ENCODE data around the gene STK11.

The STK11 gene

DNA sequence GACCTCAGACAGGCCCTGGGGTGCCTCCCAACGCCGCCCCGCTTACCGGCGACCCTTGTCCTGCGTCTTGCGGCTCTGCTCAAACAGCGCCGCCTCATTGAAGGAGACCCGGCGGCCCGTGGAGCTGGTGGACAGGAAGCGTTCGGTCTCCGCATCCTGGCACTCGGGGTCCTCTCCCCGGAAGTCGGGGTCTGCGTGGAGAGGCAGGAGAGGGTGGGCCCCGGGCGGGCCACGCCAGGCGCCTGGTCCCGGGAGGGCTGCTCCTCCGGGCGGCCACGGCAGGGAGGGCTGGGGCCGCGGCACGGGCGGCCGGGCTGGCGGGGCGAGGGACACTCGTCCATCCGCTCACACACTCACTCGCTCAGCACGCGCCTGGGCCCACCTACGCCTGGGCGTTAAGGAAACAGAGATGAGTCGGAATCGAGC, 29.4 kb downstream of the STK11 start:
- no peak for TF ChIP-seq ZFX (IDR thresholded peaks at IDR 0.05; ENCODE audit: borderline replicate concordance)
- TF ChIP-seq, protein P1, sequence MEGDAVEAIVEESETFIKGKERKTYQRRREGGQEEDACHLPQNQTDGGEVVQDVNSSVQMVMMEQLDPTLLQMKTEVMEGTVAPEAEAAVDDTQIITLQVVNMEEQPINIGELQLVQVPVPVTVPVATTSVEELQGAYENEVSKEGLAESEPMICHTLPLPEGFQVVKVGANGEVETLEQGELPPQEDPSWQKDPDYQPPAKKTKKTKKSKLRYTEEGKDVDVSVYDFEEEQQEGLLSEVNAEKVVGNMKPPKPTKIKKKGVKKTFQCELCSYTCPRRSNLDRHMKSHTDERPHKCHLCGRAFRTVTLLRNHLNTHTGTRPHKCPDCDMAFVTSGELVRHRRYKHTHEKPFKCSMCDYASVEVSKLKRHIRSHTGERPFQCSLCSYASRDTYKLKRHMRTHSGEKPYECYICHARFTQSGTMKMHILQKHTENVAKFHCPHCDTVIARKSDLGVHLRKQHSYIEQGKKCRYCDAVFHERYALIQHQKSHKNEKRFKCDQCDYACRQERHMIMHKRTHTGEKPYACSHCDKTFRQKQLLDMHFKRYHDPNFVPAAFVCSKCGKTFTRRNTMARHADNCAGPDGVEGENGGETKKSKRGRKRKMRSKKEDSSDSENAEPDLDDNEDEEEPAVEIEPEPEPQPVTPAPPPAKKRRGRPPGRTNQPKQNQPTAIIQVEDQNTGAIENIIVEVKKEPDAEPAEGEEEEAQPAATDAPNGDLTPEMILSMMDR (IDR thresholded peaks at IDR 0.05) = no peak
- H3K27ac ChIP-seq = no peak overlapping the region

DNA sequence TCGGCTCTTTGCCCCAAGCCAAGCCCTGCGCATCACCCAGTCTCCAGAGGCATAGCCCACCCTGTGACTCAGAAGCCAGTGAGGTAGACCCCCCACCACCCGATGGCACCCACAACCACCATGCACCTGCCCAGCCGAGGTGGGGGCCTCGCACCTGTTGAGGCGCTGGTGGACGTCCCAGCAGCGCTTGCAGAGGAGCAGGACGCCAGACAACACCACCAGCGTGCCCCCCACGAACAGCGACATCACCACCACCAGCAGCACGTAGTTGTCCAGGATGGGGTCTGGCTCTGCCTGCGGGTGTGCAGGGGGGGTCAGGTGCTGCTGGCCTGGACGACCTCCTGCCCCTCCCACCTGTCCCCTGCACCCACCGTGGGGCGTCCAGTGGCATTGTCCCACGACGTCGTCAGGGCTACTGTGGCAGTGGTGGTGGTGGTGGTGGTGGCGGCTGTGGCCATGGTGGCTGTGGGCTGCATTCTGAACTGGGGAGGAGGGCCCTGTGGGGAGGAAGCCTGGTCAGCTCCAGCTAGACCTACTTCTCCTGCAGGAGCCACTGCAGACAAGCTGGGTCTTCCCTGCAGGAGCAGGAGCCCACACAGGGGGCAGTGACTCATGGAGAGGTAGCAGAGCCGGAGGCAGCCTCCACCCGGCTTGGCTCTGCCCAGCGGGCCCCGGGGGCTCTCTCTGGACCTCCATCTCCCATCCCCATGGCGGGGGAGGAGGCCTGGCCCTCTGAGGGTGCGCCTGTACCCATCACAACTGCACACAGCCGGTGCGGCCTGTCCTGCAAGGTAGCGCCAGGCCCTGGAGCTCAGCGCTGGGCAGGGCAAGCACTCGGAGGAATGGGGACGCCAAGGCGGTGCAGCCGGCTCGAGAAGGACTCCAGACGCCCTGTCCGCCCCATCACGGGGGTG, 30.3 kb downstream of the STK11 start:
- peak overlapping the region; percentile 99 for H3K27ac ChIP-seq
- TF ChIP-seq, protein P1 (IDR thresholded peaks at IDR 0.05) = no peak
- TF ChIP-seq ZFX (IDR thresholded peaks at IDR 0.05; ENCODE audit: borderline replicate concordance) = no peak

DNA sequence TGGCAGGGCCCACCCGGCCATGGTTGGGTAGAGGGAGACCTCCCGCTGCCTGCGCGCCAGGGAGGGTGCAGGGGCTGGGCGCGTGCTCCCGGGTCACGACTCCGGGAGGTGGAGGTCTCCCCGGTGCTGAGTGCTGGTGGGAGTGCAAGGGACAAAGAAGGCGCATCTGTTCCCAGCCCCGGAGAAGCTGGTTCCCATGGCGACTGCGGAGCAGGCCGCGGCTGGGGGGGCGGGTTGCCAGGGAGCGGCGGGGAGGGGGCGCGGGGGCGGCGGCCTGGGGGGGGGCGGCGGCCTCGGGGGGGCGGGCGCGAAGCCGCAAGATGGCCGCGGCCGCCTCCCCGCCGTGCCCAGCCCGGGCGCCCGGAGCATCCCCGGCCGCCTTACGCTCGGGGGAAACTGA, 31.0 kb downstream of the STK11 start:
- peak overlapping the region; percentile 99 for H3K27ac ChIP-seq
- no peak for TF ChIP-seq ZFX (IDR thresholded peaks at IDR 0.05; ENCODE audit: borderline replicate concordance)
- TF ChIP-seq, protein P1 (IDR thresholded peaks at IDR 0.05) = no peak

DNA sequence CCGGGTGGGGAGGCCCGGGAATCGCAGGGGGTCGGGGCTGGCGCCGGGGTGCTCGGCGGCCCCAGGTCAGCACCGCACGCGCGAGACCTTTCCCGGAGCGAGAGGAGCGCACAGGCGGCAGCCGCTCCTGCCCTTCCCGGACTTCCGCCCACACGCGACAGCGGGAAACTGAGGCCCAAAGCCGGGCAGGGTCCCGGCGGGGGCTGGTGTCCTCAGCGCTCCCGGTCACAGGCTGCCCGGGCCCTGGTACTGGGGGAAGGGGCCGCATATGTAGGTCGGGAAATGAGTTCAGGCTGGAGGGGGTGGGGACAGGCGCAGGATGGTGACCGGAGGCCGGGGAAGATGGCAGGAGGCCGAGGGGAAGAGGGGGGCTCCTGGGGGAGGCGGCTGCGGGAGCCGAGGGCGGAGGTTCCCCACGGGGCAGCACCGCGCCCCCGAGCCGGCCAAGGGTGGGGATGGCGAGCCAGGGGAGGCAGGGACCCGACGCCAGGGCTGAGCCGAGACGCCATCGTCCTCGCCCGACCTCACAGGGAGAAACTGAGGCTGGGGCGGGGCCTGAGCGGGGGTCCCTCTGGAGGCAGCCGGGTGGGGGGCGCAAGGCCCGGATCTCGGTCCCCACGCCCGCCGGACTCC, 31.6 kb downstream of the STK11 start:
- H3K27ac ChIP-seq = peak overlapping the region; percentile 99
- no peak for TF ChIP-seq ZFX (IDR thresholded peaks at IDR 0.05; ENCODE audit: borderline replicate concordance)
- TF ChIP-seq, protein P1 (IDR thresholded peaks at IDR 0.05) = no peak

DNA sequence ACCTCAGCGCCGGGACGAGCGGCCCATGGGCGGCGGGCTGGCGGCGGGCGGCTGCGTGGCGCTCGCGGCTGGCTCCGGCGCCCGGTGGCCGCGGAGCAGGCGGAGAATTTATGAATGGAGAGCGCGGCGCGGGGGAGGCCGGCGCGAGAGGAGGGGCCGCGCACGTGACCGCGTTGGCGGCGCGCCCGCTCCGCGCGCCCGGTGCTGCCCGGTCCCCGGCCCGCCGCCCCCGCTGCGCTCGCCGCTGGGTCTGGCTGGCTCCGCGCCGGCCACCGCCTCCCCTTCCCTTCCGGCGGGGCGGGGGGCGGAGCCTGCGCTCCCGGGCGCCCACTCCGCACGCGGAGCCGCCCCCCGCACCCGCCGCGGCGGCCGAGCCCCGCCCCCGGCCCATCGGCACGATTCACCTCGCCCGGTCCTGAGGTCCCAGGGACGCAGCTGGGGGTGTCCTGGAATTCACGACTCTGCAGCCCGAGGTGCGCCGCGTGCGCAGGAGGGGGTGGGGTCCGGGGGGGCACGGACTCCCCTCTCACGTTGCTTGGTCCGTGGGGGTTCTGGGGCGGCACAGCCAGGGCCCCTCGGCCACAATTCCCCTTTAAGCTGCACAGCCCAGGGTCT, 32.3 kb downstream of the STK11 start, which contains the start of gene CBARP:
Gene CBARP (minus strand): TSS at position 252 of the 615 bp plus-strand sequence. CDS start 1,905 bp downstream, outside the sequence.
- H3K27ac ChIP-seq = peak within 1 kb of the TSS; percentile 99
- TF ChIP-seq ZFX (IDR thresholded peaks at IDR 0.05; ENCODE audit: borderline replicate concordance) = no peak
- TF ChIP-seq, protein P1 (IDR thresholded peaks at IDR 0.05) = no peak

DNA sequence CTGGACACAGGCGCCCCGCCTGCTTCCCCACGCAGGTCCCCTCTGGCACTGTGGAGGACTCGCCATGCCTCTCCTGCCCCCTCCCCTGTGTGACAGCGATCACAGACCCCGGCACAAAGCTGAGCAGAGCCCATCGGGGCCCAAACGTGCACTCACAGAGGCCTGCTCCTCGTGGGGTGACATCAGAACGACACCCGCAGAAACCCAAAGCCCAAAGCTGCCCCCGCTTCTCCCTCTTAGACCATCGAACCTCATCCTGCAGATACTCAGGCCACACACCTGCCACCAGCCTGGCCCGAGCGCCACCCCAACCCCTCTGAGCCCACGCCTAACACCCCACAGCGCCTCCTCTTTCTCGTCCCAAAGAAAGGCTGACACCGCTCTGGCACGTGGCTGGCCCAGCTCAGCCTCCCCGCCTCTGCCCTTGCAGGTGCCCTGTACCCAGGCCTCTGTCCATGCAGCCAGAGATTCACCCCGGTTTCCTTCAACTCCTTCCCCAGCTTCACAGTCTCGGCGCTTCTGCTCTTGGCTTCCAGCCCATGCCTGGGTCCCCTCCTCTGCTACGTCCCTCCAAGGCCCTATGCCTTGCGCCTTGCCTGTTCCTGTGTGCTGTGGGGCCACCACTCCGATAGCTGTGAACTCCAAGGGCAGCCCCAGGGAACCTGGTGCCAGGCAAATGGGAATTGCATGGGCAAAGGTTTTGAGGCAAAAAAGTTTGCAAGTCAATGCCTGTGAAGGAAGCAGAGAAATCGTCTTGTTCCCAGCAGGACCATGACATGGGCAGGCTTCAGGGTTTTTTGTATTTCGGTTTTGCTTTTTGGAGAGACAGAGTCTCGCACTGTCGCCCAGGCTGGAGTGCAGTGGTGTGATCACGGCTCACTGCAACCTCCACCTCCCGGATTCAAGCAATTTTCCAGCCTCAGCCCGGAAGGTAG, 33.1 kb downstream of the STK11 start:
- peak overlapping the region; percentile 99 for H3K27ac ChIP-seq
- TF ChIP-seq, protein P1 (IDR thresholded peaks at IDR 0.05) = no peak
- no peak for TF ChIP-seq ZFX (IDR thresholded peaks at IDR 0.05; ENCODE audit: borderline replicate concordance)

All from 22Rv1 (cell line).